NCI-H82 treated with DMSO at 0.1 percent for 48 hours (cell line): ENCODE results near the gene TTC39A.
"Not testable (repeated sequence)": the region's sequence is repeated elsewhere in the genome, so short reads cannot be mapped to it uniquely, and the experiment has no call there.

Source experiments
- DNase-seq: peaks from one replicate; lab custom pipeline; 2025; ENCODE audit not compliant: unreplicated experiment; lab: John Stamatoyannopoulos, UW

TTC39A gene

DNA sequence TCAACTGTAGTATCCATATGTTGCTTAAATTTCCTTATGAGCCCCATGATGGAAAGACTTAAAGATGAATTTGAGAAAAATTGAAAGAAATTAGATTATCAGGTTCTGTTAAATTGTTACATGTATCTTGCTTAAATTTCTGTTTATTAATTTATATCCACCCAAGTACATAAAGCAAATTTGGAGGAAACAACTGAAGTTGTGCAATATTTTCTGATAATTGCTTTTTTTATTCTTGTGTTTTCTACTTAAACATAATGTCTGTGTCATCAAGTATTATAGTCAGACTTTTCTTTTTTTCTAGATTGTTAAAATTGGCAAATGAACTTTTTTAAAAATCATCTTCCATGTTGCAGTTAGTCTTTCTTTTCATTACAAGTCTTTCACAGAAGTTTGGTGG lies 57.4 kb downstream of the TTC39A start:
- DNase-seq: no peak

GRCh38 chr1:51270751-51271150 lies 59.6 kb downstream of the TTC39A start:
- DNase-seq: no peak

DNA sequence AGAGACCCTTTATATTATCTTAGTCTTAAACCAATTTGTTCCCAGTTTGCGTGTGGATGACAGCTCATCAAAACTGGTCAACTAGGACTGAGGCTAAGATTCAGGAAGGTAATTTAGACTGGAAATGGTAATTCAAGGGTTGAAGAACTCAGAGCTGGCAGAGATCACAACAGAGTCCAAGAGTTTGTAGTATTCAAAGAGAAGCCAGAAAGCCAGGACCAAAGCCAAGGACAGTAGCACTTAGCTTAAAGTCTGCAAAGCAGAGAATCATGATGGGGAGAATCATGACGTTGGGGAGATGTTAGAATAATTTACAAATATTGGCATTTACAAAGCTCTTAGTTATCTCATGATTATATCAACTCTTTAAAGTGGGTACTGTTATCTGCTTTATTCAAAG lies 61.7 kb downstream of the TTC39A start:
- no peak for DNase-seq

DNA sequence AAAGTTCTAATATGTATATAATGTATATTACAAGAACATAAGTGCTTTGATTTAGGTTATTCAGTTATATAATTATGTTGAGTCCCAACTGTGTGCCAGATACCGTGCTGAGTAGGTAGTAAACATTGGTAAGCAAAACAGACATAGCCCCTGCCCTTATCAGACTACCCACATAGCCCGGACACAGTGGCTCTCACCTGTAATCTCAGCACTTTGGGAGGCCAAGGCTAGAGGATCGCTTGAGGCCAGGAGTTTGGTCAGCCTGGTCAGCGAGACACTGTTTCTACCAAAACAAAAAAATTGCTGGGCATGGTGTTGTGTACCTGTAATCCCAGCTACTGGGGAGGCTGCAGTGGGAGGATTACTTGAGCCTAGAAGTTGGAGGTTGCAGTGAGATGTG lies 63.6 kb downstream of the TTC39A start:
- DNase-seq: no peak

- no peak for DNase-seq
These were observed 64.2 kb downstream of the TTC39A start for GRCh38 chr1:51266181-51266580.

DNA sequence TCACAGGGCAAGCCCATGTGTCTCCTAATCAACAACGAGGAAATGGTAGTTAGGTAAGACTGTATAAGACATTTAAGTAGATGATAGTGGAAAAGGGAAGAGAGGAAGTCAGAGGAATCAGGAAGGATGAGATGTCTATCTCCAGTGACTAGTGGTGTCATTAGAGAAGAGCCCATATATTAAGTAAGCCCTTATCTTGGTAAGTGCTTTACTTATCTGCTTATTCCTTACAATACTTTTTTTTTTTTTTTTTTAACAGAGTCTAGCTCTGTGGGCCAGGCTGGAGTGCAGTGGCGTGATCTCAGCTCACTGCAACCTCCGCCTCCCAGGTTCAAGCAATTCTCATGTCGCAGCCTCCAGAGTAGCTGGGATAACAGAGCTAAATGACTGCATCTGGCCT lies 64.7 kb downstream of the TTC39A start:
- DNase-seq: no peak

DNA sequence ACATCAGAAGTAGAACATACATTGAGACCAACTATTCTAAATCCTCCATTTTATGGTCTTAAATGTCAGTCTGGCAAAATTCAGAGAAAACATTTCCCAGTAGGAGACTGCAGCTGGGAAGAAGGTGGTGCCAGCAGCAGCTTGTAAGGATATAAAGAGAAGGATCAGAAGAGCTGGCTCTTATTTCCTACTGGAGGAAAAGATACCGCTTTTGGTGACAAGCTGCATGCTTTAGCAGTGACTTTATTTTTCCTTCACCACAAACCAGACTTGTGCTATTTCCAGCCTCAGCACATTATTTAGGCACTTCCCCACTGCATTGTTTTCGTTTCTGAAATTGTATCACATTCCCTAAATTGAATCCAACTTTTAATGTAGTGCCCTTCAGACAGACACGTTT lies 65.9 kb downstream of the TTC39A start:
- no peak for DNase-seq

GRCh38 chr1:51263147-51263877 lies 67.0 kb downstream of the TTC39A start:
- DNase-seq: no peak

GRCh38 chr1:51255331-51255730 lies 75.0 kb downstream of the TTC39A start:
- no peak for DNase-seq

- no peak for DNase-seq
These were observed 76.7 kb downstream of the TTC39A start for GRCh38 chr1:51253691-51254090.

- DNase-seq: no peak
These were observed 78.0 kb downstream of the TTC39A start for GRCh38 chr1:51252366-51252765.

GRCh38 chr1:51251165-51251564 lies 79.2 kb downstream of the TTC39A start:
- DNase-seq: not testable (repeated sequence)

GRCh38 chr1:51250729-51251128 lies 79.6 kb downstream of the TTC39A start:
- not testable (repeated sequence) for DNase-seq

- no peak for DNase-seq
These were observed 80.9 kb downstream of the TTC39A start for GRCh38 chr1:51249445-51249844.

DNA sequence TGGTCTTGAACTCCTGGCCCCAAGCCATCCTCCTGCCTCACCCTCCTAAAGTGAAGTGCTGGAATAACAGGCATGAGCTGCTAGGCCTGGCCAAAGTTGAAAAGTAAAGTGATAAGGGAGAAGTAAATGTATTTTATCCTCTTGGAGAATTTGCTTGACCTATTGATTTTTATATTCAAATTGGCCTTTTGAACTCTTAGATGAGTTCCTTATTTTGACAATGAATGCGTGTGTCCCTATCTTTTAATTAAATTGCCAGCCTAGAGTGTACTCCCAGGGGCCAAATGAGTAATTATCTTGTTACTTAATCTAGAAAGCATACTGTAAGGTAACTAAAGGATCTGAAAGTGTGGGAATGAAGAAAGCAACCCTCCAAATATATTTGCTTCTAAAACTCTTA lies 82.9 kb downstream of the TTC39A start:
- no peak for DNase-seq

DNA sequence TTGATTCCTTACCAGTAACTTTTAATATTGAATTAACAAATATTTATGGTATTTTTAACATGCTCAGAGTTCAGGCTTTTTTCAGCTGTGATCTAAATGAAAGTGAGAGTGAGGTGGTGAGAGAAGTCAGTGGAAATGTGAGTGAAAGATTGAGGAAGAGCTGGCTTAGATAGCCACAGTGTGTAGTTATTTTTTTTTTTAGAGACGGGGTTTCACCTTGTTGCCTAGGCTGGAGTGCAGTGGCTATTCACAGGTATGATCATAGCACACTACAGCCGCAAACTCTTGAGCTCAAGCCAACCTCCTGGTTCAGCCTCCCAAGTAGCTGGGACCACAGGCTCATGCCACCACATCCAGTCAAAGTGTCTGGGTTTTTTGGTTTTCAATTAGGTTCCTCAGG lies 83.3 kb downstream of the TTC39A start:
- no peak for DNase-seq

DNA sequence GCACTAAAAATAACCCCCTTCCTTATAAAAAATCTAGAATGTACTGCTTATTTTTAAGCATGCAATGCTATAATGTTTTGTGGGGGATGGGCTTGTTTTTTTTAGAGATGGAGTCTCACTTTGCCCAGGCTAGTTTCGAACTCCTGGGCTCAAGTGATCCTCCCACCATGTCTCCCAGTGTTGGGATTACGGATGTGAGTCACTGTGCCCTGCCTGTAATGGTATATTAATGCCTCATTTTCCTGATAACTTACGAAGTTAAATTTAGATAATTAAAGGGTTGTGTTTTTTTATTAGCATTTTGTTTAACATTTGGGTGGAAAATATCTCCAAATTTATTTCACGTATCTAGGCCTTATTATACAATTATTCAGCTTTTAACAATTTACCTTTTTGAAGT lies 87.8 kb downstream of the TTC39A start:
- no peak for DNase-seq

DNA sequence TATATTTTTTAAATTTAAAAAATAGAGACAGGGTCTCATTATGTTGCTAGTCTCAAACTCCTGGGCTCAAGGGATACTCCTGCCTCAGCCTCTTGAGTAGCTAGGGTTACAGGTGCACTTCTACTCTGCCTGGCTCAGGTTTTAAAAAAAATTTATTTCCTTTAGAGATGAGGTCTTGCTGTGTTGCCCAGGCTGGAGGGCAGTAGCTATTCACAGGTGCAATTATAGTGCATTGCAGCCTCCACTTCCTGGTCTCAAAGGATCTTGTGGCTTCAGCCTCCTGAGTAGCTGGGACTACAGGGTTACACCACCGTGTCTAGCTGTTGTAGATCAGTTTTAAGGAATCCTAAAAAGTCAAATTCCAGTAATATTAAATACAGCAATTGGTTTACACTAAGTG lies 89.2 kb downstream of the TTC39A start:
- no peak for DNase-seq

DNA sequence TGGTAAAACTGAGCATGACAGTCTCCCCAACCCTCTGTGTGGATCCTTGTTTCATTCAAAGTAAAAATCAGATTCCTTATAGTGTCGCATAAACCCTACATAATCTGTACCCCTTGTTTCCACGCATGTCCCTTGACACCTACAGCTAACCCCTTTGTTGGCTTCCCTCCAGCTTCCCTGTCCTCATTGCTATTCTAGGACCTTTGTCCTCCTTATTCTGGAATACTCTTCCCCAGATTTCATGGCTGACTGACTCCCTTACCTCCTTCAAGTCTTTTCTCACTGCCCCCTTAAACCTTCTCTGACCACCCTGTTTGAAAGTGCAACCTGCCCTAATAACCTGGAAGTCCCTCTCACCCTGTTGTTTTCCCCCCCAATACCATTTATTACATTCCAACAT lies 90.3 kb downstream of the TTC39A start:
- peak; percentile 8 for DNase-seq

DNA sequence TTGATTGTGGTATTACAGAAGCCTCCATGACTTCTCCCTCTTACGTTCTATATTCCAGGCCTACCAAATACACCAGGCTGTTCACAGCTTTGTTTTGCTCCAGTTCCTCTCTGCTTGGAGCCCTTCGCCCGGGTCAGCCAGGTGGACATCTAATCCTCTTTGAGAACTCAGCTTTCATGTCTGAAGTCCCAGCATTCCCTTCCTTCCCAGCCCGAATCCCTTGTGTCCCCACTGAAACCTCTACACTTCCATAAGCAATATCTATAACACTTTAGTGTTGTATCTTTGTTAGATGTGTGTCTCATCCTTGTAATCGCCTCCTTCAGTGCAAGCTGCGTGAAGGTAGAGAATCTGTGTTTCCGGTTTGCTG lies 92.3 kb downstream of the TTC39A start:
- DNase-seq: peak; percentile 88

DNA sequence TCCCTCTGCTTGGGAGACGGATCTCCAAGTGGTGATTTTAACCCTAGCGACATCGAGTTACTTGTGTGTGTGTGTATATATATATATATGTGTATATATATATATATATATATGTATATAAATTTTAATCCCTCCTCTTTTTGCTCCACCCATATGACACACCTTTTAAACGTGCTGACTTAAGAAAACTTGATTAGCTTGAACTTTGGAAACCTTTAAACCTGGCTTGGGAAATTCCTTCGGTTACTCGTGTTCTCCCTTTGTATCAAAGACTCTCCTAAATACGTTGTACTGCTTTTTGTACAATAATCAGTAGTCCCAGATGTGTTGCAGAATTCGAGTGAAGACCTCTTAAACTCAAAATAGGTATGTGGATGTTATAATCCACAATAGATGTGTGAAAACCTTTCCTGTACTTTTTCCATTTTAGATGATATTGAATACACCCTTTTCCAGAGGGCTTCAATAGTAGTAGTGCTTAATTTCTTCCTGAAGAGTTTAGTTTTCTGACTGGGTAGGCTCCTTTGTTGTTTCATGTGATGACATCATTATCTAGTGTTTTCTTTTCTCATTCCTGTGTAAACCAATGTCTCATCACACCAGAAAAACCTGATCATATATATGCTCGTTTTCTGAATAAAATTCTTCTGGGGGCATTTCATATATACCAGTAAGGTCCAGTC lies 92.9 kb downstream of the TTC39A start:
- DNase-seq: no peak
